Activated T-helper 9 cell treated with anti-CD3 and anti-CD28 coated beads, Interleukin-2, amount 50 U/mL, for 16 hours (primary cell): Measurements from ENCODE around the gene ASNS.
"Not testable (repeated sequence)": the region's sequence is repeated elsewhere in the genome, so short reads cannot be mapped to it uniquely, and the experiment has no call there.

ENCODE experiments used
- DNase-seq: peaks from one replicate; pipeline ENCODE4 v3.0.0-alpha.2; 2020; ENCODE audit warnings: low read depth

The ASNS gene

GRCh38 chr7:97872025-97872669 is at the start of gene ASNS:
Gene ASNS (minus strand): TSS chr7:97872408. CDS start chr7:97869156, 3,252 bp downstream.
- DNase-seq, result peak; percentile 87

- DNase-seq, result not testable (repeated sequence)
Measured at GRCh38 chr7:97921254-97921653, 49.0 kb upstream of the ASNS start.

- DNase-seq, result not testable (repeated sequence)
Measured at GRCh38 chr7:97915267-97915666, 43.1 kb upstream of the ASNS start.

GRCh38 chr7:97912294-97912693 is 40.1 kb upstream of the ASNS start:
- not testable (repeated sequence) for DNase-seq

- DNase-seq, result not testable (repeated sequence)
Measured at GRCh38 chr7:97896893-97897292, 24.7 kb upstream of the ASNS start.

- not testable (repeated sequence) for DNase-seq
Measured at GRCh38 chr7:97891721-97892120, 19.5 kb upstream of the ASNS start.

GRCh38 chr7:97879527-97879926 is 7.3 kb upstream of the ASNS start:
- not testable (repeated sequence) for DNase-seq

- not testable (repeated sequence) for DNase-seq
Measured at GRCh38 chr7:97874894-97875293, 2.7 kb upstream of the ASNS start.

GRCh38 chr7:97873606-97874005 is 1.4 kb upstream of the ASNS start:
- no peak for DNase-seq

GRCh38 chr7:97871659-97872024 is 566 bp downstream of the ASNS start:
- DNase-seq, result peak; percentile 13

GRCh38 chr7:97868788-97869187 is 3.4 kb downstream of the ASNS start:
- DNase-seq, result no peak

GRCh38 chr7:97868314-97868713 is 3.9 kb downstream of the ASNS start:
- DNase-seq, result no peak

- no peak for DNase-seq
Measured at GRCh38 chr7:97865104-97865503, 7.1 kb downstream of the ASNS start.

- DNase-seq, result no peak
Measured at GRCh38 chr7:97859606-97860204, 12.5 kb downstream of the ASNS start.

- DNase-seq, result no peak
Measured at GRCh38 chr7:97858221-97858620, 14.0 kb downstream of the ASNS start.

- no peak for DNase-seq
Measured at GRCh38 chr7:97857544-97857943, 14.7 kb downstream of the ASNS start.

GRCh38 chr7:97851683-97852082 is 20.5 kb downstream of the ASNS start:
- DNase-seq, result no peak

- not testable (repeated sequence) for DNase-seq
Measured at GRCh38 chr7:97850262-97851031, 21.8 kb downstream of the ASNS start.

GRCh38 chr7:97847791-97848190 is 24.4 kb downstream of the ASNS start:
- DNase-seq, result no peak

- DNase-seq, result no peak
Measured at GRCh38 chr7:97846945-97847344, 25.3 kb downstream of the ASNS start.

GRCh38 chr7:97845622-97846203 is 26.5 kb downstream of the ASNS start:
- DNase-seq, result no peak

- DNase-seq, result no peak
Measured at GRCh38 chr7:97844036-97844435, 28.2 kb downstream of the ASNS start.
